Dermis microvascular lymphatic vessel endothelial cell (primary cell): ENCODE results near the gene FBXW12. TPM values are rescaled to one million over a fixed set of nuclear protein-coding genes. Genes with fewer than 3 reads are reported as not detected.
"Not testable (repeated sequence)": the region's sequence is repeated elsewhere in the genome, so short reads cannot be mapped to it uniquely, and the experiment has no call there.

Experiments used
- DNase-seq, 2 donors: peaks; one replicate each; pipeline versions ENCODE4 v3.0.0 to v3.0.0-alpha.2; 2010; ENCODE audit warnings: low read depth in 2 of 2
- total RNA-seq: library from RNA; depleted of rRNA; stranded (reverse); fragments of >200 nt; gene quantifications from 2 replicates; pipeline ENCODE4 v1.2.1, GENCODE V29; 2014

FBXW12 gene
- not detected in 2 replicates for total RNA-seq

- DNase-seq, result no peak
Observed at GRCh38 chr3:48371651-48372376, at the start of gene FBXW12. Gene FBXW12 (plus strand): TSS chr3:48372219. CDS start chr3:48372768, 549 bp downstream.

GRCh38 chr3:48331706-48332435, 40.1 kb upstream of the FBXW12 start:
- not testable (repeated sequence) for DNase-seq

- not testable (repeated sequence) for DNase-seq
Observed at GRCh38 chr3:48333346-48334245, 38.4 kb upstream of the FBXW12 start, which contains the start of gene SPINK8. Gene SPINK8 (minus strand): TSS chr3:48333661. CDS start chr3:48328341, 5,320 bp downstream.

- DNase-seq, result no peak
Observed at GRCh38 chr3:48334605-48335004, 37.4 kb upstream of the FBXW12 start.

GRCh38 chr3:48335286-48335685, 36.7 kb upstream of the FBXW12 start:
- not testable (repeated sequence) for DNase-seq

GRCh38 chr3:48337536-48337935, 34.5 kb upstream of the FBXW12 start:
- not testable (repeated sequence) for DNase-seq

GRCh38 chr3:48338635-48339034, 33.4 kb upstream of the FBXW12 start:
- peak in 1 of 2 donors; percentile 7 for DNase-seq

- DNase-seq, result no peak
Observed at GRCh38 chr3:48343432-48343831, 28.6 kb upstream of the FBXW12 start.

- peak in 1 of 2 donors; percentile 33 for DNase-seq
Observed at GRCh38 chr3:48344867-48345507, 27.0 kb upstream of the FBXW12 start.

GRCh38 chr3:48345946-48346572, 26.0 kb upstream of the FBXW12 start:
- DNase-seq, result no peak

GRCh38 chr3:48347500-48347899, 24.5 kb upstream of the FBXW12 start:
- DNase-seq, result no peak

GRCh38 chr3:48352546-48352945, 19.5 kb upstream of the FBXW12 start:
- DNase-seq, result no peak

- DNase-seq, result no peak
Observed at GRCh38 chr3:48353987-48354386, 18.0 kb upstream of the FBXW12 start.

GRCh38 chr3:48356419-48356818, 15.6 kb upstream of the FBXW12 start:
- DNase-seq, result no peak

GRCh38 chr3:48361928-48362327, 10.1 kb upstream of the FBXW12 start:
- DNase-seq, result no peak

GRCh38 chr3:48364840-48365239, 7.2 kb upstream of the FBXW12 start:
- DNase-seq, result no peak

- DNase-seq, result no peak
Observed at GRCh38 chr3:48367201-48367600, 4.8 kb upstream of the FBXW12 start.

- DNase-seq, result no peak
Observed at GRCh38 chr3:48369693-48370332, 2.2 kb upstream of the FBXW12 start.

- no peak for DNase-seq
Observed at GRCh38 chr3:48370333-48370713, 1.7 kb upstream of the FBXW12 start.

GRCh38 chr3:48372377-48372770, 355 bp downstream of the FBXW12 start:
- DNase-seq, result no peak
